HEK293T (cell line): ENCODE results near the gene NLN.

Source experiments
- CTCF ChIA-PET: fragments of 350-600 bp; formaldehyde crosslinking; extraction: SDS; loops from one replicate; lab custom pipeline; 2021; ENCODE audit warnings: antibody characterized with exemption, inconsistent platforms; lab: Yijun Ruan, JAX
- POLR2A ChIA-PET: fragments of 350-600 bp; formaldehyde crosslinking; extraction: SDS; loops from one replicate; lab custom pipeline; 2020; ENCODE audit warnings: antibody characterized with exemption, inconsistent platforms; lab: Yijun Ruan, JAX
- DNase-seq: peaks from one replicate; pipeline ENCODE4 v3.0.0; 2012; ENCODE audit warnings: mixed read lengths; ENCODE audit errors: extremely low spot score
- ARNT ChIP-seq: fragments of 450-650 bp; IDR thresholded peaks from 2 replicates; pipeline ENCODE4 v1.6.1; 2017; ENCODE audit warnings: mild to moderate bottlenecking
- BHLHE40 ChIP-seq: fragments of 450-650 bp; IDR thresholded peaks from 2 replicates; pipeline ENCODE4 v1.6.1; 2016; ENCODE audit warnings: mild to moderate bottlenecking, moderate library complexity, borderline replicate concordance
- CTBP1 ChIP-seq: fragments of 450-650 bp; IDR thresholded peaks from 2 replicates; pipeline ENCODE4 v1.6.1; 2016; ENCODE audit warnings: borderline replicate concordance
- ELF4 ChIP-seq: fragments of 450-650 bp; IDR thresholded peaks from 2 replicates; pipeline ENCODE4 v1.6.1; 2017; ENCODE audit warnings: antibody characterized with exemption
- FOXA1 ChIP-seq: fragments of 450-650 bp; IDR thresholded peaks from 2 replicates; pipeline ENCODE4 v1.6.1; 2016; ENCODE audit warnings: mild to moderate bottlenecking
- FOXK2 ChIP-seq: fragments of 450-650 bp; IDR thresholded peaks from 2 replicates; pipeline ENCODE4 v1.6.1; 2016; ENCODE audit warnings: mild to moderate bottlenecking
- FOXM1 ChIP-seq: fragments of 450-650 bp; IDR thresholded peaks from 2 replicates; pipeline ENCODE4 v1.6.1; 2017; ENCODE audit warnings: mild to moderate bottlenecking, borderline replicate concordance
- HDGF ChIP-seq: fragments of 450-650 bp; IDR thresholded peaks from 2 replicates; pipeline ENCODE4 v1.6.1; 2017; ENCODE audit warnings: antibody characterized with exemption, borderline replicate concordance
- L3MBTL2 ChIP-seq: fragments of 450-650 bp; conservative IDR thresholded peaks from 2 replicates; pipeline ENCODE4 v1.6.1; 2016; ENCODE audit warnings: mild to moderate bottlenecking
- LEF1 ChIP-seq: fragments of 450-650 bp; IDR thresholded peaks from 2 replicates; pipeline ENCODE4 v1.6.1; 2017; ENCODE audit warnings: mild to moderate bottlenecking, borderline replicate concordance
- NFRKB ChIP-seq: fragments of 450-650 bp; IDR thresholded peaks from 2 replicates; pipeline ENCODE4 v1.6.1; 2016; ENCODE audit warnings: mild to moderate bottlenecking, moderate library complexity
- SP1 ChIP-seq: fragments of 450-650 bp; IDR thresholded peaks from 2 replicates; pipeline ENCODE4 v1.6.1; 2017
- SUZ12 ChIP-seq: fragments of 450-650 bp; IDR thresholded peaks from 2 replicates; pipeline ENCODE4 v1.6.1; 2016; ENCODE audit warnings: mild to moderate bottlenecking
- TARDBP ChIP-seq: fragments of 450-650 bp; IDR thresholded peaks from 2 replicates; pipeline ENCODE4 v1.6.1; 2016
- ZNF384 ChIP-seq: fragments of 450-650 bp; IDR thresholded peaks from 2 replicates; pipeline ENCODE4 v1.6.1; 2016
- TF ChIP-seq, protein P1 (sequence below): fragments of 450-650 bp; IDR thresholded peaks from 2 replicates; pipeline ENCODE4 v1.6.1; 2016

The NLN gene

GRCh38 chr5:65808251-65808741 is 86.3 kb downstream of the NLN start:
- POLR2A ChIA-PET: no interaction called here
- CTCF ChIA-PET: no interaction called here
- no peak for DNase-seq
- TF ChIP-seq FOXA1: no peak

DNA sequence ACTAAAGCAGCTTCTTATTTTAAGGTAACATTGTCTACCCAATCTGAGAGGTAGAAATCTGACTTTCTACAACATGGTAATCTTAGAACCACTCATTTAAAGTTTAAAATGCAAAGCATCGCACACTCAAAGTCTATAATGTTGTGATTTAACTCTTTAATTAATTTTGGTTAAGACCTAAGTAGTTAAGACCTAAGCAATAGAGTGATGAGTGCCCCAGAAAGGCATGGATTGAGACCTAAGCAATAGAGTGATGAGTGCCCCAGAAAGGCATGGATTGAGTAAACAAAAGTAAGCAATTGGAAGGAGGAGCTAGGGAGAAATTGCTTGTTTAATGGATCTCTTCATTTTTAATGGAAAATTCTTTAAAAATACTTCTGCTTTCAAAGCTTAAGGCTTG is 86.8 kb downstream of the NLN start:
- TF ChIP-seq SUZ12 (no peak), LEF1 (no peak), L3MBTL2 (no peak), ELF4 (no peak), TARDBP (no peak), ZNF384 (no peak), NFRKB (no peak), SP1 (no peak), FOXA1 (no peak), HDGF (no peak), CTBP1 (no peak)
- TF ChIP-seq, protein P1, sequence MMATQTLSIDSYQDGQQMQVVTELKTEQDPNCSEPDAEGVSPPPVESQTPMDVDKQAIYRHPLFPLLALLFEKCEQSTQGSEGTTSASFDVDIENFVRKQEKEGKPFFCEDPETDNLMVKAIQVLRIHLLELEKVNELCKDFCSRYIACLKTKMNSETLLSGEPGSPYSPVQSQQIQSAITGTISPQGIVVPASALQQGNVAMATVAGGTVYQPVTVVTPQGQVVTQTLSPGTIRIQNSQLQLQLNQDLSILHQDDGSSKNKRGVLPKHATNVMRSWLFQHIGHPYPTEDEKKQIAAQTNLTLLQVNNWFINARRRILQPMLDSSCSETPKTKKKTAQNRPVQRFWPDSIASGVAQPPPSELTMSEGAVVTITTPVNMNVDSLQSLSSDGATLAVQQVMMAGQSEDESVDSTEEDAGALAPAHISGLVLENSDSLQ: no peak
- CTCF ChIA-PET: no interaction called here
- DNase-seq: no peak
- POLR2A ChIA-PET: no interaction called here

GRCh38 chr5:65809817-65810531 is 88.0 kb downstream of the NLN start:
- TF ChIP-seq L3MBTL2: no peak
- TF ChIP-seq SP1: no peak
- TF ChIP-seq CTBP1: no peak
- TF ChIP-seq FOXA1: no peak
- TF ChIP-seq LEF1: no peak
- no peak for TF ChIP-seq TARDBP
- POLR2A ChIA-PET: no interaction called here
- DNase-seq: no peak
- CTCF ChIA-PET: no interaction called here

- CTCF ChIA-PET: no interaction called here
- no peak for DNase-seq
- no peak for TF ChIP-seq FOXK2
- TF ChIP-seq ELF4: no peak
- POLR2A ChIA-PET: no interaction called here
Observed at GRCh38 chr5:65811004-65811403, 89.0 kb downstream of the NLN start.

DNA sequence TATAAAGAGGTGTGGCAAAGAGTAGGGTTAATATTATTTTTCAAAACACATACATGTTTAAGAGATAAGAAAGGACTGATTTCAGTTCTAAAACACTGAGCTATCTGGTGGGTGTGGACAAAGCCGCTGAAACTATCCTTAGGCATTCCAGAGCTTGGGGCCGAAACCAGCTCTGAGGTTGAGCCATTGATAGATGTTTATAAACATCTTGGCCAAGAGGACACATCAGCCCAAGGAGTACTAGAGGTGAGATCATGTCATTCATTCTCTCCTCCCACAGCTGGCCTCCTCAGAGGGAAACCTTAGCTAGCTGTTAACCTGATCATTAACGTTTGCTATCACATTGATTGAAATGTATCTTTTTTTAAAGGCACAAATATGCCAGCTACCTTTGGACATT is 89.9 kb downstream of the NLN start:
- no peak for TF ChIP-seq L3MBTL2
- POLR2A ChIA-PET: no interaction called here
- DNase-seq: no peak
- CTCF ChIA-PET: interaction anchor here (0.6 kb wide), 2 partner anchors 8 to 995 kb away, joined by 4 read pairs; no protein-coding TSS in a partner anchor

- TF ChIP-seq, protein P1: no peak
- TF ChIP-seq L3MBTL2 (no peak), TARDBP (no peak), ELF4 (no peak), CTBP1 (no peak), BHLHE40 (no peak), SP1 (no peak), ZNF384 (no peak)
- ChIA-PET POLR2A (no interaction called here), CTCF (interaction anchor here (0.6 kb wide), 2 partner anchors 7 to 995 kb away, joined by 4 read pairs; no protein-coding TSS in a partner anchor)
- DNase-seq: no peak
Observed at GRCh38 chr5:65812648-65813047, 90.6 kb downstream of the NLN start.

DNA sequence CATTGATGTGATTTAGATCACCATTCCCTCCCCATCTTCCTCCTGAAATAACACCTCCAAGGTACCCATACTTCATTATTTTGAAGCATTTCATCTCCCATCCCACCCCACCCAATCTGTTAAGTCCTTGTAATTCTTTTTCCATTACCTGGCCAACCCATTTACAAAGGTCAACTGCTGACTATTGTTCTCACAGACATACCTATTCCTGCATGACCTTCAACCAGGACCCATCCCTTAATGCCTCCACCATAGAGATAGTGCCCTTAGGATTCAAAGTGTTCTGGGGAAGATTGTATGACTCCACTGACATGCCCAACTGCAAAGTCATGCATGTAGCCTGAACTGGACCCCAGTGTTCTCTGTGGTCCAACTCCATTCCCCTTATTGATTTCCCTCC is 91.2 kb downstream of the NLN start:
- ChIA-PET POLR2A (no interaction called here), CTCF (no interaction called here)
- TF ChIP-seq FOXM1 (no peak), NFRKB (no peak), FOXK2 (no peak), ELF4 (no peak), SUZ12 (no peak), HDGF (no peak), L3MBTL2 (no peak), FOXA1 (no peak), ZNF384 (no peak), LEF1 (no peak), CTBP1 (no peak), BHLHE40 (no peak), TARDBP (no peak), ARNT (no peak), SP1 (no peak)
- TF ChIP-seq, protein P1: no peak
- DNase-seq: no peak
